GM12801 (cell line): ENCODE measurements around the gene CDX2.

Source experiments
- CTCF ChIP-seq: IDR thresholded peaks from one replicate; pipeline ENCODE4 v1.5.1; 2011; ENCODE audit warnings: control low read depth; ENCODE audit not compliant: insufficient read length; ENCODE audit errors: extremely low read depth

The CDX2 gene

GRCh38 chr13:27967203-27967735, 1.8 kb downstream of the CDX2 start:
- TF ChIP-seq CTCF = no peak

GRCh38 chr13:27966641-27967202, 2.4 kb downstream of the CDX2 start:
- no peak for TF ChIP-seq CTCF

- no peak for TF ChIP-seq CTCF
These were observed 3.1 kb downstream of the CDX2 start for GRCh38 chr13:27965740-27966640.

- TF ChIP-seq CTCF = no peak
These were observed 3.8 kb downstream of the CDX2 start for GRCh38 chr13:27965343-27965739.

GRCh38 chr13:27964741-27965323, 4.3 kb downstream of the CDX2 start:
- no peak for TF ChIP-seq CTCF

GRCh38 chr13:27963491-27963890, 5.6 kb downstream of the CDX2 start:
- no peak for TF ChIP-seq CTCF

- TF ChIP-seq CTCF = no peak
These were observed 6.1 kb downstream of the CDX2 start for GRCh38 chr13:27962982-27963381.
